ENCODE measurements around the gene FOXR1.

- TF ChIP-seq CTCF (IDR thresholded peaks at IDR 0.05; ENCODE audit: low read length) = no peak
- TF ChIP-seq EZH2 (IDR thresholded peaks at IDR 0.05; ENCODE audit: borderline replicate concordance, low read length) = no peak
Measured at GRCh38 chr11:119025099-119025473, 53.5 kb downstream of the FOXR1 start.
